PC-3 (cell line): ENCODE results near the gene EXOC4. TPM values are rescaled to one million over a fixed set of nuclear protein-coding genes. Genes with fewer than 3 reads are reported as not detected.

ENCODE experiments used
- ATAC-seq: fragments of 200-7000 bp; cut with Tn5 transposase; 2 replicates; pipeline ENCODE4 v1.9.1; 2020; ENCODE audit warnings: mild to moderate bottlenecking, moderate library complexity
- BruUV-seq: library from RNA; stranded (reverse); fragments of 400-500 nt; replicated peaks from 2 replicates; lab custom pipeline; 2021; lab: Mats Ljungman, UMichigan
- CTCF ChIA-PET: fragments of 300-600 bp; sonication (Branson Sonifier 250); formaldehyde crosslinking; loops from one replicate; lab custom pipeline; 2022; ENCODE audit warnings: antibody characterized with exemption; lab: Charles Lee
- POLR2A ChIA-PET: fragments of 300-600 bp; sonication (Branson Sonifier 250); formaldehyde crosslinking; loops from one replicate; lab custom pipeline; 2022; ENCODE audit warnings: antibody characterized with exemption; ENCODE audit not compliant: unreplicated experiment; lab: Charles Lee
- DNase-seq: peaks from one replicate; pipeline ENCODE4 v3.0.0-alpha.2; 2015
- H2AFZ ChIP-seq: fragments of 300-600 bp; sonication (generic); 2 replicates; pipeline ENCODE4 v1.6.0; 2016; ENCODE audit warnings: antibody characterized with exemption, low read length
- H3F3A ChIP-seq: fragments of 300-600 bp; sonication (generic); one replicate; pipeline ENCODE4 v1.6.0; 2017; ENCODE audit warnings: antibody characterized with exemption, low read length, control low read depth, mild to moderate bottlenecking; ENCODE audit not compliant: unreplicated experiment
- H3K27ac ChIP-seq: fragments of 300-600 bp; sonication (generic); 2 replicates; pipeline ENCODE4 v1.5.1; 2016; ENCODE audit warnings: mild to moderate bottlenecking, low read length
- H3K27me3 ChIP-seq: fragments of 300-600 bp; sonication (generic); 2 replicates; pipeline ENCODE4 v1.6.1; 2016; ENCODE audit warnings: low read length, mixed read lengths
- H3K36me3 ChIP-seq: fragments of 300-600 bp; sonication (generic); 2 replicates; pipeline ENCODE4 v1.6.1; 2016; ENCODE audit warnings: low read depth, mixed run types, low read length, mixed read lengths
- H3K4me1 ChIP-seq: fragments of 300-600 bp; sonication (generic); 2 replicates; pipeline ENCODE4 v1.5.1; 2016; ENCODE audit warnings: low read length; ENCODE audit not compliant: insufficient read depth
- H3K4me2 ChIP-seq: fragments of 300-600 bp; sonication (generic); 2 replicates; pipeline ENCODE4 v1.6.0; 2016; ENCODE audit warnings: low read length
- H3K4me3 ChIP-seq: fragments of 300-600 bp; sonication (generic); 2 replicates; pipeline ENCODE4 v1.5.1; 2016; ENCODE audit warnings: mild to moderate bottlenecking, low read length, mixed read lengths
- H3K79me2 ChIP-seq: fragments of 300-600 bp; sonication (generic); 2 replicates; pipeline ENCODE4 v1.6.1; 2017; ENCODE audit warnings: low read length, mixed read lengths
- H3K9ac ChIP-seq: fragments of 300-600 bp; sonication (generic); 2 replicates; pipeline ENCODE4 v1.6.0; 2016; ENCODE audit warnings: mild to moderate bottlenecking, low read length
- H3K9me2 ChIP-seq: fragments of 300-600 bp; sonication (generic); replicated peaks from 2 replicates; pipeline ENCODE4 v1.6.1; 2016; ENCODE audit warnings: mixed run types, low read length, mixed read lengths
- H3K9me3 ChIP-seq: fragments of 300-600 bp; sonication (generic); 2 replicates; pipeline ENCODE4 v1.6.1; 2016; ENCODE audit warnings: low read length, mixed read lengths
- H4K20me1 ChIP-seq: fragments of 300-600 bp; sonication (generic); 2 replicates; pipeline ENCODE4 v1.6.1; 2016; ENCODE audit warnings: low read length, mixed read lengths
- CTCF ChIP-seq: fragments of 300-600 bp; sonication (generic); conservative IDR thresholded peaks from 2 replicates; pipeline ENCODE4 v1.5.1; 2017; ENCODE audit warnings: antibody characterized with exemption, low read depth, mild to moderate bottlenecking, low read length
- EZH2 ChIP-seq: fragments of 300-600 bp; sonication (generic); IDR thresholded peaks from one replicate; pipeline ENCODE4 v1.6.1; 2017; ENCODE audit warnings: antibody characterized with exemption, mild to moderate bottlenecking, low read length; ENCODE audit not compliant: unreplicated experiment
- EZH2phosphoT487 ChIP-seq: fragments of 300-600 bp; sonication (generic); IDR thresholded peaks from 2 replicates; pipeline ENCODE4 v1.6.1; 2018; ENCODE audit warnings: mild to moderate bottlenecking, antibody characterized with exemption, low read length, borderline replicate concordance
- intact Hi-C: fragments of 100-400 bp; cut with micrococcal nuclease; formaldehyde crosslinking; loops from 2 replicates; pipeline ENCODE4 v1.9.0; 2023
- total RNA-seq: library from RNA; depleted of rRNA; stranded (reverse); fragments of >200 nt; gene quantifications from 2 replicates; pipeline ENCODE4 v1.2.3, GENCODE V29; 2014

The EXOC4 gene
- total RNA-seq, 1 experiment from 2014 or later: 43.5 TPM

- H3K27me3 ChIP-seq: no peaks in the 10 kb centered on the region
- no peak overlapping the region for H2AFZ ChIP-seq
- ATAC-seq: no peak
- peaks cover 8% of the 10 kb centered on the region; the same call in 1 of the 2 replicates for H3K4me1 ChIP-seq
- ChIA-PET CTCF (no interaction called here), POLR2A (no interaction called here)
- H3K27ac ChIP-seq: no peak overlapping the region
- H4K20me1 ChIP-seq: no peaks in the 10 kb centered on the region
- intact Hi-C loops: loop anchor here (5.0 to 10.0 kb wide), 3 partner anchors 93 to 405 kb away; no protein-coding TSS in a partner anchor
- H3K9ac ChIP-seq: no peak overlapping the region
- no peaks in the 10 kb centered on the region for H3F3A ChIP-seq
- TF ChIP-seq EZH2 (no peak), CTCF (no peak), EZH2phosphoT487 (no peak)
- H3K9me2 ChIP-seq: no peaks in the 10 kb centered on the region
- DNase-seq: no peak
- no TSS peak for BruUV-seq
- H3K4me3 ChIP-seq: no peak overlapping the region
- H3K36me3 ChIP-seq: no peaks in the 10 kb centered on the region
- H3K4me2 ChIP-seq: no peak overlapping the region
- H3K79me2 ChIP-seq: no peaks in the 10 kb centered on the region
- H3K9me3 ChIP-seq: no peaks in the 10 kb centered on the region
These were observed 486.9 kb downstream of the EXOC4 start for GRCh38 chr7:133739817-133740216.

- H4K20me1 ChIP-seq: no peaks in the 10 kb centered on the region
- ChIA-PET POLR2A (no interaction called here), CTCF (no interaction called here)
- H3K9me3 ChIP-seq: no peaks in the 10 kb centered on the region
- no peaks in the 10 kb centered on the region for H3K36me3 ChIP-seq
- H3K4me2 ChIP-seq: no peak overlapping the region
- no peaks in the 10 kb centered on the region for H3K79me2 ChIP-seq
- no TSS peak for BruUV-seq
- intact Hi-C loops: loop anchor here (5.0 to 10.0 kb wide), 3 partner anchors 94 to 404 kb away; no protein-coding TSS in a partner anchor
- H3K27me3 ChIP-seq: no peaks in the 10 kb centered on the region
- H3K27ac ChIP-seq: no peak overlapping the region
- no peak overlapping the region for H2AFZ ChIP-seq
- H3K4me1 ChIP-seq: peaks cover 8% of the 10 kb centered on the region; the same call in 1 of the 2 replicates
- ATAC-seq: no peak
- no peak overlapping the region for H3K9ac ChIP-seq
- no peak overlapping the region for H3K4me3 ChIP-seq
- H3F3A ChIP-seq: no peaks in the 10 kb centered on the region
- DNase-seq: no peak
- H3K9me2 ChIP-seq: no peaks in the 10 kb centered on the region
- TF ChIP-seq EZH2phosphoT487 (no peak), EZH2 (no peak), CTCF (no peak)
These were observed 488.2 kb downstream of the EXOC4 start for GRCh38 chr7:133741078-133741477.

- H3K4me2 ChIP-seq: no peak overlapping the region
- H3K27ac ChIP-seq: no peak overlapping the region
- H3K9me2 ChIP-seq: no peaks in the 10 kb centered on the region
- H3K9ac ChIP-seq: no peak overlapping the region
- no peaks in the 10 kb centered on the region for H3K27me3 ChIP-seq
- H2AFZ ChIP-seq: no peak overlapping the region
- TF ChIP-seq EZH2phosphoT487 (no peak), CTCF (no peak), EZH2 (no peak)
- ChIA-PET CTCF (no interaction called here), POLR2A (no interaction called here)
- H3K9me3 ChIP-seq: no peaks in the 10 kb centered on the region
- H3K4me1 ChIP-seq: peaks cover 8% of the 10 kb centered on the region; the same call in 1 of the 2 replicates
- H3K4me3 ChIP-seq: no peak overlapping the region
- intact Hi-C loops: loop anchor here (5.0 to 10.0 kb wide), 3 partner anchors 94 to 403 kb away; no protein-coding TSS in a partner anchor
- BruUV-seq: no TSS peak
- DNase-seq (no peak), ATAC-seq (no peak)
- no peaks in the 10 kb centered on the region for H3K79me2 ChIP-seq
- no peaks in the 10 kb centered on the region for H3F3A ChIP-seq
- no peaks in the 10 kb centered on the region for H3K36me3 ChIP-seq
- no peaks in the 10 kb centered on the region for H4K20me1 ChIP-seq
These were observed 488.8 kb downstream of the EXOC4 start for GRCh38 chr7:133741703-133742102.
